Stimulated activated CD8-positive, alpha-beta memory T cell treated with anti-CD3 and anti-CD28 coated beads, Interleukin-7, amount 100 ng/mL, for 1 hour (primary cell): ENCODE data around the gene FMOD.
"Not testable (repeated sequence)": the region's sequence is repeated elsewhere in the genome, so short reads cannot be mapped to it uniquely, and the experiment has no call there.

Experiments
- DNase-seq, 2 donors: peaks; one replicate each; pipeline ENCODE4 v3.0.0-alpha.2; 2020; ENCODE audit warnings: low read depth in 2 of 2

The FMOD gene

GRCh38 chr1:203306089-203306964, 44.6 kb downstream of the FMOD start:
- DNase-seq, result no peak

- DNase-seq, result no peak
Observed at GRCh38 chr1:203305809-203306088, 45.2 kb downstream of the FMOD start.

- DNase-seq, result peak; percentile 87 to 90
Observed at GRCh38 chr1:203304919-203305808, 45.8 kb downstream of the FMOD start, which contains the start of gene BTG2. BTG2 (plus strand) TSS chr1:203305519; CDS start chr1:203305607, 88 bp downstream.

GRCh38 chr1:203304391-203304918, 46.5 kb downstream of the FMOD start:
- no peak for DNase-seq

GRCh38 chr1:203302894-203303293, 48.0 kb downstream of the FMOD start:
- no peak for DNase-seq

- no peak for DNase-seq
Observed at GRCh38 chr1:203302456-203302855, 48.5 kb downstream of the FMOD start.

GRCh38 chr1:203301331-203301668, 49.6 kb downstream of the FMOD start:
- no peak for DNase-seq

- DNase-seq, result no peak
Observed at GRCh38 chr1:203300441-203301330, 50.2 kb downstream of the FMOD start.

GRCh38 chr1:203299719-203300429, 51.0 kb downstream of the FMOD start:
- DNase-seq, result not testable (repeated sequence)

GRCh38 chr1:203299169-203299568, 51.8 kb downstream of the FMOD start:
- no peak for DNase-seq

GRCh38 chr1:203296460-203297073, 54.4 kb downstream of the FMOD start:
- DNase-seq, result no peak

- DNase-seq, result no peak
Observed at GRCh38 chr1:203295796-203296195, 55.1 kb downstream of the FMOD start.

GRCh38 chr1:203291201-203292096, 59.5 kb downstream of the FMOD start:
- no peak for DNase-seq
